Fibroblast of skin of scalp (primary cell): Measurements from ENCODE around the gene RDM1. TPM values are rescaled to one million over a fixed set of nuclear protein-coding genes. Genes with fewer than 3 reads are reported as not detected.
A peak's percentile ranks its signal among the peaks of the same experiment; 100 is the strongest.
"Not testable (repeated sequence)": the region's sequence is repeated elsewhere in the genome, so short reads cannot be mapped to it uniquely, and the experiment has no call there.

Source experiments
- DNase-seq: peaks from one replicate; pipeline ENCODE4 v3.0.0-alpha.2; 2013
- polyA plus RNA-seq, 2 experiments: library from polyadenylated mRNA; unstranded; fragments of 120-200 nt; gene quantifications; one replicate each; pipeline ENCODE4 v1.2.1, GENCODE V29; 2013; ENCODE audit not compliant: insufficient read length in 2 of 2

RDM1 gene
- polyA plus RNA-seq (2013, experiment 1 of 2; ENCODE audit: insufficient read length): not detected
- not detected for polyA plus RNA-seq (2013, experiment 2 of 2; ENCODE audit: insufficient read length)

GRCh38 chr17:35930211-35931065, at the start of gene RDM1:
Gene RDM1 (minus strand): TSS chr17:35930773. CDS start chr17:35930727, 46 bp downstream.
- DNase-seq: peak; percentile 58

- DNase-seq: no peak
These were observed 47.8 kb upstream of the RDM1 start for GRCh38 chr17:35978346-35978745.

- DNase-seq: no peak
These were observed 46.9 kb upstream of the RDM1 start for GRCh38 chr17:35977509-35977908.

GRCh38 chr17:35973333-35974260, 43.0 kb upstream of the RDM1 start:
- DNase-seq: peak; percentile 26

- no peak for DNase-seq
These were observed 42.4 kb upstream of the RDM1 start for GRCh38 chr17:35972945-35973332.

GRCh38 chr17:35972535-35972934, 42.0 kb upstream of the RDM1 start:
- DNase-seq: no peak

GRCh38 chr17:35972066-35972465, 41.5 kb upstream of the RDM1 start:
- DNase-seq: no peak

- peak; percentile 72 for DNase-seq
These were observed 39.2 kb upstream of the RDM1 start for GRCh38 chr17:35969558-35970380.

- no peak for DNase-seq
These were observed 38.0 kb upstream of the RDM1 start for GRCh38 chr17:35968520-35969054.

GRCh38 chr17:35965272-35965671, 34.7 kb upstream of the RDM1 start:
- DNase-seq: no peak

- no peak for DNase-seq
These were observed 33.1 kb upstream of the RDM1 start for GRCh38 chr17:35963663-35964062.

- no peak for DNase-seq
These were observed 23.1 kb upstream of the RDM1 start for GRCh38 chr17:35953720-35954119.

- DNase-seq: no peak
These were observed 18.8 kb upstream of the RDM1 start for GRCh38 chr17:35949401-35949800.

- DNase-seq: no peak
These were observed 17.5 kb upstream of the RDM1 start for GRCh38 chr17:35948092-35948491.

GRCh38 chr17:35947156-35947585, 16.6 kb upstream of the RDM1 start:
- DNase-seq: peak; percentile 33

GRCh38 chr17:35944151-35944550, 13.6 kb upstream of the RDM1 start:
- no peak for DNase-seq

GRCh38 chr17:35943537-35943936, 13.0 kb upstream of the RDM1 start, which contains the start of gene LYZL6:
Gene LYZL6 (minus strand): TSS chr17:35943713. CDS start chr17:35939356, 4,357 bp downstream.
- no peak for DNase-seq

GRCh38 chr17:35942588-35943186, 12.1 kb upstream of the RDM1 start:
- no peak for DNase-seq

GRCh38 chr17:35938492-35938891, 7.9 kb upstream of the RDM1 start:
- not testable (repeated sequence) for DNase-seq

- no peak for DNase-seq
These were observed 5.5 kb upstream of the RDM1 start for GRCh38 chr17:35936063-35936462.

- no peak for DNase-seq
These were observed 4.2 kb upstream of the RDM1 start for GRCh38 chr17:35934760-35935159.
